Measurements from ENCODE around the gene FAM200C. TPM values are rescaled to one million over a fixed set of nuclear protein-coding genes. Genes with fewer than 3 reads are reported as not detected.

FAM200C gene
- total RNA-seq, 5 donors from 2014 or later (not counting 1 experiment from before 2014, with no cell fraction given) = 0.12 to 0.76 (median 0.58) TPM; not detected in 1

GRCh38 chr5:160367885-160368284 lies 32.0 kb downstream of the FAM200C start:
- ChIA-PET CTCF (no interaction called here), POLR2A (no interaction called here)
- no peaks in the 10 kb centered on the region for H3K36me3 ChIP-seq (ENCODE audit: control insufficient read depth in 2 of 2, extremely low read depth in 1 of 2, insufficient read depth in 1 of 2, low read length in 1 of 2)
- no peak overlapping the region for H3K27ac ChIP-seq (ENCODE audit: low read length)
- no peak overlapping the region for H3K27ac Mint-ChIP-seq
- ATAC-seq (replicated peaks in 1 of 4) (no peak), DNase-seq (no peak)
- peaks cover 60 to 64% of the 10 kb centered on the region in 2 donors for H3K27me3 Mint-ChIP-seq
- H3K36me3 Mint-ChIP-seq = no peaks in the 10 kb centered on the region
- no CpG with 5 or more reads among the region's 3 CpGs for WGBS (ENCODE audit: insufficient coverage)
- H3K9me3 Mint-ChIP-seq = no peaks in the 10 kb centered on the region
- peaks cover 10 to 18% (median 18%) of the 10 kb centered on the region in 3 donors for H3K4me1 Mint-ChIP-seq
- H3K27me3 ChIP-seq (replicated peaks in 1 of 2; ENCODE audit: control insufficient read depth in 2 of 2, extremely low read depth in 1 of 2, insufficient read depth in 2 of 2, low read length in 1 of 2) = peaks cover 0 to 36% of the 10 kb centered on the region in 2 experiments
- H3K4me3 Mint-ChIP-seq = no peak overlapping the region
- peaks cover 0 to 9% of the 10 kb centered on the region in 2 experiments for H3K4me1 ChIP-seq (ENCODE audit: control insufficient read depth in 1 of 2, extremely low read depth in 1 of 2, insufficient read depth in 2 of 2, low read length in 2 of 2)
- no peaks in the 10 kb centered on the region for H3K9me3 ChIP-seq
- no peak overlapping the region for H3K4me3 ChIP-seq (ENCODE audit: control insufficient read depth in 1 of 2, extremely low read depth in 1 of 2, low read length in 1 of 2)

- Mint-ChIP-seq H3K36me3 (no peaks in the 10 kb centered on the region), H3K4me1 (peaks cover 10 to 18% (median 18%) of the 10 kb centered on the region in 3 donors), H3K27me3 (peaks cover 55 to 59% of the 10 kb centered on the region in 2 donors), H3K27ac (no peak overlapping the region), H3K4me3 (no peak overlapping the region), H3K9me3 (no peaks in the 10 kb centered on the region)
- ATAC-seq (replicated peaks in 1 of 4) (no peak), DNase-seq (no peak)
- Histone ChIP-seq H3K4me1 (ENCODE audit: control insufficient read depth in 1 of 2, extremely low read depth in 1 of 2, insufficient read depth in 2 of 2, low read length in 2 of 2) (peaks cover 0 to 9% of the 10 kb centered on the region in 2 experiments), H3K36me3 (ENCODE audit: control insufficient read depth in 2 of 2, extremely low read depth in 1 of 2, insufficient read depth in 1 of 2, low read length in 1 of 2) (no peaks in the 10 kb centered on the region), H3K9me3 (no peaks in the 10 kb centered on the region), H3K27me3 (replicated peaks in 1 of 2; ENCODE audit: control insufficient read depth in 2 of 2, extremely low read depth in 1 of 2, insufficient read depth in 2 of 2, low read length in 1 of 2) (peaks cover 0 to 36% of the 10 kb centered on the region in 2 experiments), H3K4me3 (ENCODE audit: control insufficient read depth in 1 of 2, extremely low read depth in 1 of 2, low read length in 1 of 2) (no peak overlapping the region), H3K27ac (ENCODE audit: low read length) (no peak overlapping the region)
- 80% methylated on average over 1 of the region's 2 CpGs for WGBS (ENCODE audit: insufficient coverage)
- POLR2A ChIA-PET = no interaction called here
- CTCF ChIA-PET = no interaction called here
These were observed 32.6 kb downstream of the FAM200C start for GRCh38 chr5:160367261-160367660.

- peaks cover 0 to 9% of the 10 kb centered on the region in 2 experiments for H3K4me1 ChIP-seq (ENCODE audit: control insufficient read depth in 1 of 2, extremely low read depth in 1 of 2, insufficient read depth in 2 of 2, low read length in 2 of 2)
- 90% methylated on average over 2 of the region's 2 CpGs for WGBS (ENCODE audit: insufficient coverage)
- H3K27ac Mint-ChIP-seq = no peak overlapping the region
- peaks cover 48 to 54% of the 10 kb centered on the region in 2 donors for H3K27me3 Mint-ChIP-seq
- peaks cover 10 to 18% (median 18%) of the 10 kb centered on the region in 3 donors for H3K4me1 Mint-ChIP-seq
- H3K27ac ChIP-seq (ENCODE audit: low read length) = no peak overlapping the region
- ChIA-PET POLR2A (no interaction called here), CTCF (no interaction called here)
- H3K27me3 ChIP-seq (replicated peaks in 1 of 2; ENCODE audit: control insufficient read depth in 2 of 2, extremely low read depth in 1 of 2, insufficient read depth in 2 of 2, low read length in 1 of 2) = peaks cover 0 to 35% of the 10 kb centered on the region in 2 experiments
- DNase-seq (no peak), ATAC-seq (replicated peaks in 1 of 4) (no peak)
- no peaks in the 10 kb centered on the region for H3K9me3 ChIP-seq
- H3K4me3 ChIP-seq (ENCODE audit: control insufficient read depth in 1 of 2, extremely low read depth in 1 of 2, low read length in 1 of 2) = no peak overlapping the region
- H3K36me3 Mint-ChIP-seq = no peaks in the 10 kb centered on the region
- H3K9me3 Mint-ChIP-seq = no peaks in the 10 kb centered on the region
- no peak overlapping the region for H3K4me3 Mint-ChIP-seq
- H3K36me3 ChIP-seq (ENCODE audit: control insufficient read depth in 2 of 2, extremely low read depth in 1 of 2, insufficient read depth in 1 of 2, low read length in 1 of 2) = no peaks in the 10 kb centered on the region
These were observed 33.6 kb downstream of the FAM200C start for GRCh38 chr5:160366230-160366629.

DNA sequence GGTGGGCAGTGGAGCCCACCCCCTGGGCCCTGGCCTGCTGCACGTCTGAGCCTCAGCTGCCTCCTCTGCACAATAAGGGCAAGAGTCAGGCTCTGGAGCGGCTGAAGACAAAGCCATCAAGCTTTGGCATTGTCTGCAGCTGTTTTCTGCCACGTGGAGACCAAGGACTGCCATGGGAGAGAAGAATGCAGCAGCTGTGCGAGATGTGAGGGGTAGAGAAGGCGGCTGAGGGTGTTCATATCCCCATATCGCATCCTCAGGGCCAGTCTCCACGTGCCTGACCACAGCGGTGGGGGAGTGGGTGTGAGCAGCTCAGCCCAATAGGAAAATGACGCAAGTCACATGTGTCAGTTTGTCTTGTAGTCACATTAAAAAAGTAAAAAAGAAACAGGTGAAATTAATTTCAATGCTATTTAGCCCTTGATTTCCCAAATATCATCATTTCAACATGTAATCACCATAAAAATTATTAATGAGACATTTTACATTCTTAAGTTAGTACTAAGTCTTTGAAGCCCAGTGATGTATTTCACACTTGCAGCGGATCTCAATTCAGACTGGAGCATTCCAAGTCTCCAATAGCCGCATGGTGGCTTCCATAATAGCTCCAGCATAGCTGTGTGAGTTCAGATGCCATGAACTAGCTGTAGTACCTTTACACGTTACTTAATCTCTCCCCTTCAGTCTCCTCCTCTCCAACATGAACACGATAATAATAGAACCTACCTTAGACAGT lies 36.0 kb downstream of the FAM200C start:
- no peaks in the 10 kb centered on the region for H3K36me3 Mint-ChIP-seq
- POLR2A ChIA-PET = no interaction called here
- H3K27ac Mint-ChIP-seq = no peak overlapping the region
- peaks cover 30 to 38% of the 10 kb centered on the region in 2 donors for H3K27me3 Mint-ChIP-seq
- Histone ChIP-seq H3K9me3 (no peaks in the 10 kb centered on the region), H3K4me3 (ENCODE audit: control insufficient read depth in 1 of 2, extremely low read depth in 1 of 2, low read length in 1 of 2) (no peak overlapping the region), H3K27ac (ENCODE audit: low read length) (no peak overlapping the region), H3K27me3 (replicated peaks in 1 of 2; ENCODE audit: control insufficient read depth in 2 of 2, extremely low read depth in 1 of 2, insufficient read depth in 2 of 2, low read length in 1 of 2) (peaks cover 0 to 18% of the 10 kb centered on the region in 2 experiments), H3K36me3 (ENCODE audit: control insufficient read depth in 2 of 2, extremely low read depth in 1 of 2, insufficient read depth in 1 of 2, low read length in 1 of 2) (no peaks in the 10 kb centered on the region), H3K4me1 (ENCODE audit: control insufficient read depth in 1 of 2, extremely low read depth in 1 of 2, insufficient read depth in 2 of 2, low read length in 2 of 2) (no peaks in the 10 kb centered on the region)
- H3K9me3 Mint-ChIP-seq = no peaks in the 10 kb centered on the region
- no peak overlapping the region for H3K4me3 Mint-ChIP-seq
- ATAC-seq (replicated peaks in 1 of 4) = no peak
- H3K4me1 Mint-ChIP-seq = peaks cover 0 to 5% (median 0%) of the 10 kb centered on the region in 3 donors
- DNase-seq = no peak
- CTCF ChIA-PET = no interaction called here
- WGBS (ENCODE audit: insufficient coverage) = 64% methylated on average over 5 of the region's 13 CpGs

GRCh38 chr5:160363211-160363610 lies 36.6 kb downstream of the FAM200C start:
- H3K27me3 ChIP-seq (replicated peaks in 1 of 2; ENCODE audit: control insufficient read depth in 2 of 2, extremely low read depth in 1 of 2, insufficient read depth in 2 of 2, low read length in 1 of 2) = peaks cover 0 to 18% of the 10 kb centered on the region in 2 experiments
- H3K27ac ChIP-seq (ENCODE audit: low read length) = no peak overlapping the region
- Mint-ChIP-seq H3K27me3 (peaks cover 25 to 32% of the 10 kb centered on the region in 2 donors), H3K4me3 (no peak overlapping the region), H3K9me3 (no peaks in the 10 kb centered on the region), H3K4me1 (peaks cover 0 to 5% (median 0%) of the 10 kb centered on the region in 3 donors), H3K36me3 (no peaks in the 10 kb centered on the region), H3K27ac (no peak overlapping the region)
- H3K36me3 ChIP-seq (ENCODE audit: control insufficient read depth in 2 of 2, extremely low read depth in 1 of 2, insufficient read depth in 1 of 2, low read length in 1 of 2) = no peaks in the 10 kb centered on the region
- ATAC-seq (replicated peaks in 1 of 4) (no peak), DNase-seq (no peak)
- no peak overlapping the region for H3K4me3 ChIP-seq (ENCODE audit: control insufficient read depth in 1 of 2, extremely low read depth in 1 of 2, low read length in 1 of 2)
- ChIA-PET CTCF (no interaction called here), POLR2A (no interaction called here)
- 81% methylated on average over 3 of the region's 3 CpGs for WGBS (ENCODE audit: insufficient coverage)
- no peaks in the 10 kb centered on the region for H3K4me1 ChIP-seq (ENCODE audit: control insufficient read depth in 1 of 2, extremely low read depth in 1 of 2, insufficient read depth in 2 of 2, low read length in 2 of 2)
- no peaks in the 10 kb centered on the region for H3K9me3 ChIP-seq

DNA sequence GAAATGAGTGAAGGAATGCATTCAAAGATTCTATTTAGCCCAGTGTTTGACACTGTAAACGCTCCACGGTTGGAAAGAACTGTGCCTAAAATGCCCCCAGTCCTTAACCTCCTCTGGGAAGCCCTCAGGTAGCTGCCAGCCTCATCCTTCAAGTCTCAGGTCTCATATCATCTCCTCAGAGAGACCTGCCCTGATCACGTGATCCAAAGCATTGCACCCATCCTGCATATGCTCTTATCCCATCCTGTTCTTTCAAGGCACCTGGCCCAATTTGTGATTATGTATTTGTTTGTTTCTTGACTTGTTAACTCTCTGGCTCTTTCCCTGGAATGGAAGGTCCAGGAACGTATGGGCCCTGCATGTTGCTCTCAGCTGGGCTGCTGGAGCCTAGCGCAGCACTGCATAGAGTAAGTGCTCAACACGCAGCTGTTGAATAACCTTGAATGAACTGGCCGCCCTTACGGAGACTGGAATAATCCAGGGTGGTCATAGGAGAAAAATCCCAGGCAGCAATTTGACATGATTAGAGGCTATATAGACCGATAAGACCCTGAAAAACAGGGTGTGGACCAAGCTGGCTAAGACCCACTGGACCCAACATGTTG lies 38.1 kb downstream of the FAM200C start:
- CTCF ChIA-PET = interaction anchor here in 1 of 2 donors (0.5 kb wide), 1 partner anchor 10 kb away, joined by 4 read pairs; no protein-coding TSS in a partner anchor
- Histone ChIP-seq H3K4me1 (ENCODE audit: control insufficient read depth in 1 of 2, extremely low read depth in 1 of 2, insufficient read depth in 2 of 2, low read length in 2 of 2) (no peaks in the 10 kb centered on the region), H3K4me3 (ENCODE audit: control insufficient read depth in 1 of 2, extremely low read depth in 1 of 2, low read length in 1 of 2) (no peak overlapping the region), H3K36me3 (ENCODE audit: control insufficient read depth in 2 of 2, extremely low read depth in 1 of 2, insufficient read depth in 1 of 2, low read length in 1 of 2) (no peaks in the 10 kb centered on the region), H3K9me3 (no peaks in the 10 kb centered on the region), H3K27me3 (replicated peaks in 1 of 2; ENCODE audit: control insufficient read depth in 2 of 2, extremely low read depth in 1 of 2, insufficient read depth in 2 of 2, low read length in 1 of 2) (peaks cover 0 to 10% of the 10 kb centered on the region in 2 experiments), H3K27ac (ENCODE audit: low read length) (no peak overlapping the region)
- H3K27ac Mint-ChIP-seq = no peak overlapping the region
- H3K4me3 Mint-ChIP-seq = no peak overlapping the region
- H3K36me3 Mint-ChIP-seq = no peaks in the 10 kb centered on the region
- H3K27me3 Mint-ChIP-seq = peaks cover 12 to 21% of the 10 kb centered on the region in 2 donors
- no peaks in the 10 kb centered on the region for H3K9me3 Mint-ChIP-seq
- H3K4me1 Mint-ChIP-seq = peaks cover 0 to 5% (median 0%) of the 10 kb centered on the region in 3 donors
- ATAC-seq (replicated peaks in 1 of 4) (no peak), DNase-seq (no peak)
- 89% methylated on average over 5 of the region's 9 CpGs for WGBS (ENCODE audit: insufficient coverage)
- POLR2A ChIA-PET = interaction anchor here in 1 of 2 donors (0.6 kb wide), 1 partner anchor 207 kb away, joined by 3 read pairs; no protein-coding TSS in a partner anchor
